ENCODE results near the gene FGD3. TPM values are rescaled to one million over a fixed set of nuclear protein-coding genes. Genes with fewer than 3 reads are reported as not detected.

The FGD3 gene
- total and polyA plus RNA-seq, 4 donors: 1.6 to 6.2 (median 3.6) TPM

DNA sequence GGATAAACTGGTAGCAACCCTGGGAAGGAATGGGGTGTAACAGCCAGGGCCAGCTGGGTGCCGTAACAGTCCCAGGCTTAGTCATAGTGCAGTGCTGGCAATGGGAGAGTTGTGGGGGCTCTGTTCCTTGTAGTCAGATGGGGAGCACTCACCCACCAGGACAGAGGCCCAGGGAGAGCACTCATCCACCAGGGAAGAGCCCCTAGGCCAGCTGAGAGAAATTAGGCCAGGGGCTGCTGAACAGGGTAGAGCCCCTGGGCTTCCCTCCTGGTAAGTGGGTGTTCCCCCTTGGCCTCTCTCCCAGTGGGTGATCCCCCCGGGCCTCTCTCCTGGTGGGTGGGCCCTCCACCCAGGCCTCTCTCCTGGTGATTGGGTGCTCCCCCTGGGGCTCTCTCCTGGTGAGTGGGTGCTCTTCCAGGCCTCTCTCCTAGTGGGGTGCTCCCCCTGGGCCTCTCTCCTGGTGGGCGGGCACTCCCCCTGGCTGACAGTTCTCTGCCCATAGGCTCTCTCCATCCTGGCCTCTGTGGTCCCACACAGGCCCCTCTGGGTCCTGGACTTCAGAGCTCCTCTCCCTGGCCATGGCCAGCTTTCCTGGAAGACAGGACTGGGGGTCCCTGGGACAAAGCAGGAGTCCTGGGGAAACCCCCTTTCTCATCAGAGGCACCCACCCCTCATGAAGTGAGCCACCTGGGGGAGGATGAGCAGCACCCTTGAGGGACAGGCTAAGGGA, 13.4 kb downstream of the FGD3 start:
- Histone ChIP-seq H3K27ac (ENCODE audit: low read depth in 1 of 2, low read length in 2 of 2) (no peak overlapping the region), H3K36me3 (ENCODE audit: control insufficient read depth in 4 of 4, insufficient read depth in 3 of 4, low read depth in 1 of 4, low read length in 3 of 4) (no peaks in the 10 kb centered on the region)
- peak; percentile 19 for DNase-seq (ENCODE audit: low spot score)

DNA sequence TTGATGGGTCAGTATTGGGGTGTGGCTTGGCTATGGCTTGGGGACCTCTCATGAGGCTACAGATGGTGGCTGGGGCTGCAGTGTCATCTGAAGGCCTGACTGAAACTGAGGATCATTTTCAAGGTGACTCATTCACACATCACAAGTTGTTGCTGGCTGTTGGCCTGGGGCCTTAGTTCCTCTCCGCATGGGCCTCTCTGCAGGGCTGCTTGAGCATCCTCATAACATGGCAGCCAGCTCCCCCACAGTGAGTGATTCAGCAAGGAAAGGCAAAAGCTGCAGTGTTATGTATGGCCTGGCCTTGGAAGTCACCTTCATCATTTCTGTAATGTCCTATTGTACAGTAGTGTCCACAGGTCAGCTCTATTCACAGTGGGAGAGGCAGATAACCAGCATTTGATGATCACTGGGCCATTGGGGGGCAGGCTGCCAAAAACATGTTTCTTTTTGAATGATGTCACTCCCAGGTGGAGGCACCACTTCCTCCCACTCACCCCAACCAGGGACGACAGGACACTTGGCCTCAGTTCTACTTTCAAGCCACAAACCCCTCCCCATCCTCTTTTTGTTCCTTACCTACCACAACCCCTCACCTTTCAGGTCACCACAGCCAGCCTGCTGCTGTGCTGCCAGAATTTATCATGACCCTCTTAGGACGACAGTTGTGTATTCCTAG, 14.4 kb downstream of the FGD3 start:
- TF ChIP-seq, protein P1, sequence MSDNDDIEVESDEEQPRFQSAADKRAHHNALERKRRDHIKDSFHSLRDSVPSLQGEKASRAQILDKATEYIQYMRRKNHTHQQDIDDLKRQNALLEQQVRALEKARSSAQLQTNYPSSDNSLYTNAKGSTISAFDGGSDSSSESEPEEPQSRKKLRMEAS (IDR thresholded peaks at IDR 0.05): no peak
- no peak for TF ChIP-seq RAD21 (IDR thresholded peaks at IDR 0.05)
- TF ChIP-seq YY1 (IDR thresholded peaks at IDR 0.05): no peak
- TF ChIP-seq TAF1 (conservative IDR thresholded peaks at IDR 0.05): no peak
- TF ChIP-seq NR2F2 (IDR thresholded peaks at IDR 0.05): no peak
- TF ChIP-seq JUND (IDR thresholded peaks at IDR 0.05): no peak
- TF ChIP-seq, protein P2, sequence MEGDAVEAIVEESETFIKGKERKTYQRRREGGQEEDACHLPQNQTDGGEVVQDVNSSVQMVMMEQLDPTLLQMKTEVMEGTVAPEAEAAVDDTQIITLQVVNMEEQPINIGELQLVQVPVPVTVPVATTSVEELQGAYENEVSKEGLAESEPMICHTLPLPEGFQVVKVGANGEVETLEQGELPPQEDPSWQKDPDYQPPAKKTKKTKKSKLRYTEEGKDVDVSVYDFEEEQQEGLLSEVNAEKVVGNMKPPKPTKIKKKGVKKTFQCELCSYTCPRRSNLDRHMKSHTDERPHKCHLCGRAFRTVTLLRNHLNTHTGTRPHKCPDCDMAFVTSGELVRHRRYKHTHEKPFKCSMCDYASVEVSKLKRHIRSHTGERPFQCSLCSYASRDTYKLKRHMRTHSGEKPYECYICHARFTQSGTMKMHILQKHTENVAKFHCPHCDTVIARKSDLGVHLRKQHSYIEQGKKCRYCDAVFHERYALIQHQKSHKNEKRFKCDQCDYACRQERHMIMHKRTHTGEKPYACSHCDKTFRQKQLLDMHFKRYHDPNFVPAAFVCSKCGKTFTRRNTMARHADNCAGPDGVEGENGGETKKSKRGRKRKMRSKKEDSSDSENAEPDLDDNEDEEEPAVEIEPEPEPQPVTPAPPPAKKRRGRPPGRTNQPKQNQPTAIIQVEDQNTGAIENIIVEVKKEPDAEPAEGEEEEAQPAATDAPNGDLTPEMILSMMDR (IDR thresholded peaks at IDR 0.05; ENCODE audit: low read depth, low read length, missing input control): no peak
- no peak for TF ChIP-seq GABPA (IDR thresholded peaks at IDR 0.05 in 1 of 2, conservative IDR thresholded peaks at IDR 0.05 in 1 of 2)
- TF ChIP-seq HNF4G (IDR thresholded peaks at IDR 0.05): no peak
- TF ChIP-seq FOXA2 (IDR thresholded peaks at IDR 0.05): no peak
- no peak for TF ChIP-seq SP1 (IDR thresholded peaks at IDR 0.05)
- TF ChIP-seq, protein P3, sequence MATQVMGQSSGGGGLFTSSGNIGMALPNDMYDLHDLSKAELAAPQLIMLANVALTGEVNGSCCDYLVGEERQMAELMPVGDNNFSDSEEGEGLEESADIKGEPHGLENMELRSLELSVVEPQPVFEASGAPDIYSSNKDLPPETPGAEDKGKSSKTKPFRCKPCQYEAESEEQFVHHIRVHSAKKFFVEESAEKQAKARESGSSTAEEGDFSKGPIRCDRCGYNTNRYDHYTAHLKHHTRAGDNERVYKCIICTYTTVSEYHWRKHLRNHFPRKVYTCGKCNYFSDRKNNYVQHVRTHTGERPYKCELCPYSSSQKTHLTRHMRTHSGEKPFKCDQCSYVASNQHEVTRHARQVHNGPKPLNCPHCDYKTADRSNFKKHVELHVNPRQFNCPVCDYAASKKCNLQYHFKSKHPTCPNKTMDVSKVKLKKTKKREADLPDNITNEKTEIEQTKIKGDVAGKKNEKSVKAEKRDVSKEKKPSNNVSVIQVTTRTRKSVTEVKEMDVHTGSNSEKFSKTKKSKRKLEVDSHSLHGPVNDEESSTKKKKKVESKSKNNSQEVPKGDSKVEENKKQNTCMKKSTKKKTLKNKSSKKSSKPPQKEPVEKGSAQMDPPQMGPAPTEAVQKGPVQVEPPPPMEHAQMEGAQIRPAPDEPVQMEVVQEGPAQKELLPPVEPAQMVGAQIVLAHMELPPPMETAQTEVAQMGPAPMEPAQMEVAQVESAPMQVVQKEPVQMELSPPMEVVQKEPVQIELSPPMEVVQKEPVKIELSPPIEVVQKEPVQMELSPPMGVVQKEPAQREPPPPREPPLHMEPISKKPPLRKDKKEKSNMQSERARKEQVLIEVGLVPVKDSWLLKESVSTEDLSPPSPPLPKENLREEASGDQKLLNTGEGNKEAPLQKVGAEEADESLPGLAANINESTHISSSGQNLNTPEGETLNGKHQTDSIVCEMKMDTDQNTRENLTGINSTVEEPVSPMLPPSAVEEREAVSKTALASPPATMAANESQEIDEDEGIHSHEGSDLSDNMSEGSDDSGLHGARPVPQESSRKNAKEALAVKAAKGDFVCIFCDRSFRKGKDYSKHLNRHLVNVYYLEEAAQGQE (IDR thresholded peaks at IDR 0.05): no peak
- TF ChIP-seq, protein P4, sequence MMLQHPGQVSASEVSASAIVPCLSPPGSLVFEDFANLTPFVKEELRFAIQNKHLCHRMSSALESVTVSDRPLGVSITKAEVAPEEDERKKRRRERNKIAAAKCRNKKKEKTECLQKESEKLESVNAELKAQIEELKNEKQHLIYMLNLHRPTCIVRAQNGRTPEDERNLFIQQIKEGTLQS (IDR thresholded peaks at IDR 0.05): no peak
- no peak for TF ChIP-seq FOXA1 (IDR thresholded peaks at IDR 0.05)
- TF ChIP-seq HNF4A (conservative IDR thresholded peaks at IDR 0.05): no peak
- TF ChIP-seq, protein P5, sequence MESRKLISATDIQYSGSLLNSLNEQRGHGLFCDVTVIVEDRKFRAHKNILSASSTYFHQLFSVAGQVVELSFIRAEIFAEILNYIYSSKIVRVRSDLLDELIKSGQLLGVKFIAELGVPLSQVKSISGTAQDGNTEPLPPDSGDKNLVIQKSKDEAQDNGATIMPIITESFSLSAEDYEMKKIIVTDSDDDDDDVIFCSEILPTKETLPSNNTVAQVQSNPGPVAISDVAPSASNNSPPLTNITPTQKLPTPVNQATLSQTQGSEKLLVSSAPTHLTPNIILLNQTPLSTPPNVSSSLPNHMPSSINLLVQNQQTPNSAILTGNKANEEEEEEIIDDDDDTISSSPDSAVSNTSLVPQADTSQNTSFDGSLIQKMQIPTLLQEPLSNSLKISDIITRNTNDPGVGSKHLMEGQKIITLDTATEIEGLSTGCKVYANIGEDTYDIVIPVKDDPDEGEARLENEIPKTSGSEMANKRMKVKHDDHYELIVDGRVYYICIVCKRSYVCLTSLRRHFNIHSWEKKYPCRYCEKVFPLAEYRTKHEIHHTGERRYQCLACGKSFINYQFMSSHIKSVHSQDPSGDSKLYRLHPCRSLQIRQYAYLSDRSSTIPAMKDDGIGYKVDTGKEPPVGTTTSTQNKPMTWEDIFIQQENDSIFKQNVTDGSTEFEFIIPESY (IDR thresholded peaks at IDR 0.05): no peak
- no peak for TF ChIP-seq RXRA (IDR thresholded peaks at IDR 0.05)
- no peak for TF ChIP-seq EGR1 (IDR thresholded peaks at IDR 0.05; ENCODE audit: low read depth in 2 of 2)
- peaks cover 0 to 6% (median 0%) of the 10 kb centered on the region in 4 donors for H3K9me3 ChIP-seq (ENCODE audit: control insufficient read depth in 4 of 4, low read length in 3 of 4)
- H3K4me3 ChIP-seq (ENCODE audit: low read depth in 1 of 3, low read length in 3 of 3): no peak overlapping the region
- peak; percentile 21 for DNase-seq (ENCODE audit: low spot score)
- no peaks in the 10 kb centered on the region for H3K36me3 ChIP-seq (ENCODE audit: control insufficient read depth in 4 of 4, insufficient read depth in 3 of 4, low read depth in 1 of 4, low read length in 3 of 4)
- no peaks in the 10 kb centered on the region for H3K27me3 ChIP-seq (ENCODE audit: control insufficient read depth in 4 of 4, insufficient read depth in 4 of 4, low read length in 3 of 4)
- WGBS: 91% methylated on average over 3 of the region's 3 CpGs
- H3K9ac ChIP-seq (ENCODE audit: low read depth in 1 of 2, low read length in 2 of 2): no peak overlapping the region
- peak overlapping the region in 1 of 2 donors; percentile 1 for H3K27ac ChIP-seq (ENCODE audit: low read depth in 1 of 2, low read length in 2 of 2)
- H3K4me1 ChIP-seq (ENCODE audit: control insufficient read depth in 4 of 4, insufficient read depth in 4 of 4, low read length in 3 of 4): peaks cover 0 to 4% (median 2%) of the 10 kb centered on the region in 4 donors

More for the DNA sequence above, 13.4 kb downstream of the FGD3 start:
- H3K9me3 ChIP-seq (ENCODE audit: control insufficient read depth in 4 of 4, low read length in 3 of 4): peaks cover 0 to 6% (median 0%) of the 10 kb centered on the region in 4 donors
- H3K9ac ChIP-seq (ENCODE audit: low read depth in 1 of 2, low read length in 2 of 2): no peak overlapping the region
- WGBS: 99% methylated on average over 3 of the region's 3 CpGs
- no peak for TF ChIP-seq RAD21 (IDR thresholded peaks at IDR 0.05)
- TF ChIP-seq NR2F2 (IDR thresholded peaks at IDR 0.05): no peak
- no peak for TF ChIP-seq TAF1 (conservative IDR thresholded peaks at IDR 0.05)
- TF ChIP-seq, protein P1 (IDR thresholded peaks at IDR 0.05): no peak
- no peak for TF ChIP-seq GABPA (IDR thresholded peaks at IDR 0.05 in 1 of 2, conservative IDR thresholded peaks at IDR 0.05 in 1 of 2)
- no peak for TF ChIP-seq HNF4G (IDR thresholded peaks at IDR 0.05)
- no peak for TF ChIP-seq EGR1 (IDR thresholded peaks at IDR 0.05; ENCODE audit: low read depth in 2 of 2)
- TF ChIP-seq HNF4A (conservative IDR thresholded peaks at IDR 0.05): no peak
- TF ChIP-seq, protein P4 (IDR thresholded peaks at IDR 0.05): no peak
- no peak for TF ChIP-seq FOXA1 (IDR thresholded peaks at IDR 0.05)
- TF ChIP-seq YY1 (IDR thresholded peaks at IDR 0.05): no peak
- no peak overlapping the region for H3K4me3 ChIP-seq (ENCODE audit: low read depth in 1 of 3, low read length in 3 of 3)
- no peaks in the 10 kb centered on the region for H3K4me1 ChIP-seq (ENCODE audit: control insufficient read depth in 4 of 4, insufficient read depth in 4 of 4, low read length in 3 of 4)
- H3K27me3 ChIP-seq (ENCODE audit: control insufficient read depth in 4 of 4, insufficient read depth in 4 of 4, low read length in 3 of 4): no peaks in the 10 kb centered on the region

Measured in liver (tissue), 9 donors.